ENCODE data around the gene CDH4.

The CDH4 gene

DNA sequence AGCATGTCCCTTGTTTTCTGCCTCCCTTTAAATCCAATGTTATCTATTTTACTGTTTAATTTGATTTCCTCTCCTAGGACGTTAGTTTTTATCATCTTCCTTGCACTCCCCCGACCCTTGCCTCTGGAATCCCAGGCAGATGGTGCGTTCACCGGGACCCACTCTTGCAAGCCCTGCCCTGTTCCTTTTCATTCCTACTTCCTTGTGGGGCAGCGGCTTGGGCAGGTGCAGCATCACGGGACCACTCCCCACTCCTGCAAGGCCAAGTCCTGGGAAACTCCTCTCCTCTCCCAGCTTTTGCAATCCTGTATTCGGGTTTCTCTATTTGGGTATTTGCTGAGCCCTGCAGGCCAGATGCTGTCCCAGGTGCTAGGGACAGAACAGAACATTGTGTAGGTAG, 5.8 kb upstream of the CDH4 start:
- TF ChIP-seq, protein P1, sequence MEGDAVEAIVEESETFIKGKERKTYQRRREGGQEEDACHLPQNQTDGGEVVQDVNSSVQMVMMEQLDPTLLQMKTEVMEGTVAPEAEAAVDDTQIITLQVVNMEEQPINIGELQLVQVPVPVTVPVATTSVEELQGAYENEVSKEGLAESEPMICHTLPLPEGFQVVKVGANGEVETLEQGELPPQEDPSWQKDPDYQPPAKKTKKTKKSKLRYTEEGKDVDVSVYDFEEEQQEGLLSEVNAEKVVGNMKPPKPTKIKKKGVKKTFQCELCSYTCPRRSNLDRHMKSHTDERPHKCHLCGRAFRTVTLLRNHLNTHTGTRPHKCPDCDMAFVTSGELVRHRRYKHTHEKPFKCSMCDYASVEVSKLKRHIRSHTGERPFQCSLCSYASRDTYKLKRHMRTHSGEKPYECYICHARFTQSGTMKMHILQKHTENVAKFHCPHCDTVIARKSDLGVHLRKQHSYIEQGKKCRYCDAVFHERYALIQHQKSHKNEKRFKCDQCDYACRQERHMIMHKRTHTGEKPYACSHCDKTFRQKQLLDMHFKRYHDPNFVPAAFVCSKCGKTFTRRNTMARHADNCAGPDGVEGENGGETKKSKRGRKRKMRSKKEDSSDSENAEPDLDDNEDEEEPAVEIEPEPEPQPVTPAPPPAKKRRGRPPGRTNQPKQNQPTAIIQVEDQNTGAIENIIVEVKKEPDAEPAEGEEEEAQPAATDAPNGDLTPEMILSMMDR (IDR thresholded peaks at IDR 0.05; ENCODE audit: borderline replicate concordance, control extremely low read depth, extremely low read depth, insufficient read depth, missing control alignments) = no peak
- no peak for DNase-seq (ENCODE audit: low spot score)
- in situ Hi-C loops (cut with MboI; ENCODE audit: low sequenced_read_pairs, unreplicated experiment) = no loop called here

DNA sequence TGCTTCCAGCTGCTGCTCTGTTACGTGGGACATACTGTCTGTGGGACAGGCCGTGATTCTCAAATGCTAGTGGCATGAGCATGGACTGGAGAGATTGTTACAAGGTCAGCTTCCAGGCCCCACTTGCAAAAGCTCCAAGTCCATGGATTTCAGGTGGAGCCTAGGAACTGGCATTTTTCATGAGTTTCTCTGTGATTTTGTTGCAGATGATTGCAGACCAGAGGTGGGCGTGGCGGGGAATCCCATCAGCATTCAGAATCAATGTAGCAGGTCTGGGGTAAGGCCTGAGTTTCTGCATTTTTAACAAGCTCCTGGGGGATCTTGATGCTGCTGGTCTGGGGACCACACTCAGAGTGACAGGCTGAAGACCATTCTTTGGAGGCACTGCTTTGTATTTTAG, 2.4 kb upstream of the CDH4 start:
- DNase-seq (ENCODE audit: low spot score) = no peak
- in situ Hi-C loops (cut with MboI; ENCODE audit: low sequenced_read_pairs, unreplicated experiment) = no loop called here
- TF ChIP-seq, protein P1 (IDR thresholded peaks at IDR 0.05; ENCODE audit: borderline replicate concordance, control extremely low read depth, extremely low read depth, insufficient read depth, missing control alignments) = no peak

DNA sequence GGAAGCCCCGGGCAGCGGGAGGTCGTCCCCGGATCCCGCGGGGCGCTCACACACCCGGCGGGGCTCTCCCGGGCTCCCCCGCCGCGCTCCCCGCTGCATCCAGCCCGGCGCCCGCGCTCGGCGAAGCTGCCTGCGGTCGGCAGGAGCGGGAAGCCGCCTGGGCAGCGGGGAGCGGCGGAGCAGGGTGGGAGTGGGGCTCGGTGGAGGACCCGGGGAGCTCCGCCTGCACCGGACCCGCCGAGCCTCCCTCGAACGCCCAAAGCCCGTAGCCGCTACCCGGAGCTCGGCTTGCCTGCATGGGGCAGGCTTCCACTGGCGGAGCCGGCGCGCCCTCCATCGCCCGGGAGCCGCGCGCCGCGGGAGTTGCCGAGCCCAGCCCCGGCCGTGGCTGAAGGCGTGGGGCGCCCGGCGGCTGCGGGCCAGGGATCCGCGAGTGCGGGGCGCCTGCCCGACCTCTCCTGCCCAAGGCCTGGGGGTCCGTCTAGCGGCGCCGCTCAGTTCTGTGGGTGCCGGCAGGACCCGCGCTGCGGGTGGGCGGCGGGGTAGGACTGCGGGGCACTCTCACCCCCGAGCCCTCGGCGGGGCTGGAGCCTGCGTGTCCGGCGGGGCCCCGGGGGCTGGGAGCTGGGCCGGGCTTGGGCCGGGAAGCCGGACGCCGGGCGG, 671 bp downstream of the CDH4 start:
- DNase-seq (ENCODE audit: low spot score) = no peak
- TF ChIP-seq, protein P1 (IDR thresholded peaks at IDR 0.05; ENCODE audit: borderline replicate concordance, control extremely low read depth, extremely low read depth, insufficient read depth, missing control alignments) = no peak
- in situ Hi-C loops (cut with MboI; ENCODE audit: low sequenced_read_pairs, unreplicated experiment) = no loop called here

DNA sequence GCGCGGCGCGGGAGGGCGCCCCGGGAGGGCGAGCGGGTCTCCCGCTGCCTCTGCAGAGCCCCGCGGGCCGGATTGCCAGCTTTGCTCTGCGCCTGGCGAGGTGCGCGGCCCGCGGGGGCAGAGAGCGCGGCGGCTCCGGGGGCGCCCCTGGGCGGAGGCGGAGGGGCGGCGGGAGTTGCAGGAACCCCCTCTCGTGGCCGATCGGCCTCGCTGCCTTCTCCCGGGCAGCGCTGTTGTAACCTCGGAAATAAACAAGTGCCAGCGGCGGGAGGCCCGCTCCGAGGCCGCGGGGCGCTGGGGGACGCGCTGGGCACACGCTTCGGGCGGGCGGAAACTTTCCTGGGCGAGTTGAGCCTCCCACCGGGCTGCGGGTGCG, 1.2 kb downstream of the CDH4 start:
- in situ Hi-C loops (cut with MboI; ENCODE audit: low sequenced_read_pairs, unreplicated experiment) = no loop called here
- TF ChIP-seq, protein P1 (IDR thresholded peaks at IDR 0.05; ENCODE audit: borderline replicate concordance, control extremely low read depth, extremely low read depth, insufficient read depth, missing control alignments) = no peak
- DNase-seq (ENCODE audit: low spot score) = no peak

DNA sequence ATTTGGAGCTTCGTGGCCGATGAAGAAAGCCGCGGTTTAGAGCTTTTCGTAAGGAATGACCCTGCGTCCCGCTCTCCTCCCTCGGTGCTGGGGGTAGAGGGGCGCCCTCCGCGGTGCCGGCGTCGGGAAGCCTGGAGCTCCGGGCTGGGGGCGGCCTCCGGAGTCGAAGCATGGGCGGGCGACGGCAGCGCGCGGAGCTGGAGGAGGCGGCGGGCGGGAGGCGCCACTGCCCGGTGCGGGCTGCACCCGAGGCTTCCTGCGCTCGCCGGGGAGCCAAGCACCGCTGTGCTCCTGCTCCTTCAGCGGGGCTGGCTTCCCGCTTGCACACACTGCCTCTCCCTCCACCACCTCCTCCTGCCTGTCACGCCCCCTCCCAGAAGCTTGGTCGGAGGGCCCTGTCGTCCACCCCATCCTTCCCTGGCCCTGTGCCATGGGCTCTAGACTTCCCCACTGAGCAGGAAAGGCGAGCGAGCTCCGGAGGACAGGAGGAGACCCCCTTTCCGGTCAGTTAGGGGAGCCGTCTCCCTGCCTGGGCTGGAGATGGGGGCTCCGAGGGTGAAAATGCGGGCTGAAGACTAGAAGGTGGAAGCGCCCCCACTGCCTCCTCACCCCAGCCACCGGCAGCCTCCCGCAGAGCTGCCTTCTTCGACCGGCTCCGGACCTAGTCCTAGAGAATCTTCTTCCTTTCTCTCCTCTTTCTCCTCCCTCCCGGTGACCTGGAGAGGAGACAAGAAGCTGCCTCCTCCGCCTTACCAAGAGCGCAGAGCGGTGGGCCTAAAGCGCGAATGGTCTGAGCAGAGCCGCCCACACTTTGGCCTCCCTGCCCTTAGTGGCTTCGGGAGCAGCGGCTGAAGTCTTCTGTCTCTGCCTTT, 1.8 kb downstream of the CDH4 start:
- TF ChIP-seq, protein P1 (IDR thresholded peaks at IDR 0.05; ENCODE audit: borderline replicate concordance, control extremely low read depth, extremely low read depth, insufficient read depth, missing control alignments) = no peak
- no peak for DNase-seq (ENCODE audit: low spot score)
- in situ Hi-C loops (cut with MboI; ENCODE audit: low sequenced_read_pairs, unreplicated experiment) = no loop called here

DNA sequence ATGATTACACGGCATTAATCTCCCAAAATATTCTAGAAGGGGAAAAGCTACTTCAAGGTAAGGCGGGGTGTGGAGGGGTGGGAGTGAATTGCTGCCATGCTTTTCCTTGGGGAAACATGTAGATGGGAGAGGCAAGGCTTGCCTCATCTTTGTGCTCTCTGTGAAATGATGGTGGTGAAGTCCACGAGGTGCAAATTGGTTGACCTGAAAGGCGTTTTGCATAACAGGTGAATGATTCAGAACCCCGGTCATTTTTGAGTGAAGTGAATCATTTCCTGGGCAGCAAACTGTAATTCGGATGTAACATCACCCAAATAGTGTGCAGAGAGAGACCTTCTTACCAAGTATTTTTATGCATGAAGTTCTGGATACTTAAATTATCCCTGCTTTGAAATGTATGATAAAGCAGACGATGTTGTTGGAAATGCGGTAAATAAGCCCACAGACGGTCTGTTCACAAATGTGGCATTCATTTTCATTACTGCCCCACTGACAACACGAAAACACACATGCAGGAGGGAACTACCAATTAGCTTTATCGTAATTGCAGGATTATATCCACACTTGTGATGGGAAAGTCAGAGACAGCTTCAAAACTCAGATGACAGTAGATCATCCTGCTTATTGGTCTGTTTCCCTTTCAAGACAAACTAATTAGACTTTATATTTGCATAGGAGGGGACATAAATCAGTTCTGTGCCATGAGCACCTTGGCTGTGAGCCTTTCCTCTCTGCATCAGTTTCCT, 3.0 kb downstream of the CDH4 start:
- DNase-seq (ENCODE audit: low spot score) = no peak
- TF ChIP-seq, protein P1 (IDR thresholded peaks at IDR 0.05; ENCODE audit: borderline replicate concordance, control extremely low read depth, extremely low read depth, insufficient read depth, missing control alignments) = no peak
- in situ Hi-C loops (cut with MboI; ENCODE audit: low sequenced_read_pairs, unreplicated experiment) = no loop called here
